ENCODE results near the gene GDF9.

Gene GDF9

DNA sequence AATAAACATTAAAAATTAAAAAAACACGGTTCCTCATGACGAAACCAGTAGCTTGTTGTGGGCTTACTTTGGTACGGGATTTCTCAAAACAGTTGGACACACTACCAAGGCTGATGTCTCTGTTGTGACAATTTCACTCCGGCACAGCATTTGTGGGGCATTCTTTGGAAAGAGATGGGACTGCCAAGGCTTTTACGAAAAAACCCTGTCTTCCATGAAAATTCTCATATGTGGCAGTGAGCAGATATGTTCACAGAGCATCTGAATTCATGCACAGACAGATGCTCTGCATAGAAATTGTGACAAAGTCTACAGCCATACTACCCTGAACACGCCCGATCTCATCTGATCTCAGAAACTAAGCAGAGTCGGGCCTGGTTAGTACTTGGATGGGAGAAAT is 18.0 kb downstream of the GDF9 start:
- Histone ChIP-seq H3K4me1 (ENCODE audit: control insufficient read depth, insufficient read depth, low read length) (no peaks in the 10 kb centered on the region), H3K9ac (ENCODE audit: low read length) (no peak overlapping the region), H3K4me3 (ENCODE audit: low read length) (no peak overlapping the region), H3K36me3 (ENCODE audit: control insufficient read depth, insufficient read depth, low read length) (no peaks in the 10 kb centered on the region), H3K27me3 (ENCODE audit: control insufficient read depth, insufficient read depth, low read length) (no peaks in the 10 kb centered on the region), H3K27ac (ENCODE audit: low read depth, low read length) (no peak overlapping the region)

DNA sequence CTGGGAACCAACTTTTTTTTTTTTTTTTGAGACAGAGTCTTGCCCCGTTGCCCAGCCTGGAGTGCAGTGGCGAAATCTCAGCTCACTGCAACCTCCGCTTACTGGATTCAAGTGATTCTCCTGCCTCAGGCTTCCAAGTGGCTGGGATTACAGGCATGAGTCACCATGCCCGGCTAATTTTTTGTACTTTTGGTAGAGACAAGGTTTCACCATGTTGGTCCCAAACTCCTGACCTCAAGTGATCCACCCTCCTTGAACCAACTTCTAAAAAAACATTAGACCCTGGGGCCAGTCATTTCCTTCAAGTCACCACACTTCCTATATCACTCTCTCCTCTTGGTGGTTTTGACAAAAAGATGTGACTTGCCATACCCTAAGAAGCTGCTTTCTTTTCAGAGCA is 25.0 kb downstream of the GDF9 start:
- Histone ChIP-seq H3K4me3 (ENCODE audit: low read length) (no peak overlapping the region), H3K27ac (ENCODE audit: low read depth, low read length) (no peak overlapping the region), H3K36me3 (ENCODE audit: control insufficient read depth, insufficient read depth, low read length) (no peaks in the 10 kb centered on the region), H3K4me1 (ENCODE audit: control insufficient read depth, insufficient read depth, low read length) (no peaks in the 10 kb centered on the region), H3K27me3 (ENCODE audit: control insufficient read depth, insufficient read depth, low read length) (no peaks in the 10 kb centered on the region), H3K9ac (ENCODE audit: low read length) (no peak overlapping the region)

DNA sequence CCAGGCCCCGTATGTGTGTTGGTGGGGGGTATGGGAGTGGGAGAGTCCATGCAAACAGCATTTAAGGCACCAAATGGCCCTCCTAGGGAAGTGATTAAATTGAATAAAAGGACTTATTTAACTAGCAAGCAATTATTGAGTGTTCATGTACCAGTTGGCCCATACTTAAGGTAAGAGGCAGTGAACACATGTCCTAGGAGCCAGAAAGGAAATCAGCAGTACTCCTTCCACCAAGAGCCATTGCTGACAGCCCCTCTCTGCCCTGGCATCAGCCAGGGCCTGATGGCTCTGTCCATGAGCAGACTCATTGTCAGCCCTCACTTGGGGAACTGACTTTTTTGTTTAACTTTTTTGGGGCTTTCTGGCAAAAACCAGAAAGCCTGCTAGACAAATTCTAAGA is 25.4 kb downstream of the GDF9 start:
- H3K4me3 ChIP-seq (ENCODE audit: low read length) = no peak overlapping the region
- H3K36me3 ChIP-seq (ENCODE audit: control insufficient read depth, insufficient read depth, low read length) = no peaks in the 10 kb centered on the region
- no peak overlapping the region for H3K9ac ChIP-seq (ENCODE audit: low read length)
- no peaks in the 10 kb centered on the region for H3K27me3 ChIP-seq (ENCODE audit: control insufficient read depth, insufficient read depth, low read length)
- H3K27ac ChIP-seq (ENCODE audit: low read depth, low read length) = no peak overlapping the region
- no peaks in the 10 kb centered on the region for H3K4me1 ChIP-seq (ENCODE audit: control insufficient read depth, insufficient read depth, low read length)

DNA sequence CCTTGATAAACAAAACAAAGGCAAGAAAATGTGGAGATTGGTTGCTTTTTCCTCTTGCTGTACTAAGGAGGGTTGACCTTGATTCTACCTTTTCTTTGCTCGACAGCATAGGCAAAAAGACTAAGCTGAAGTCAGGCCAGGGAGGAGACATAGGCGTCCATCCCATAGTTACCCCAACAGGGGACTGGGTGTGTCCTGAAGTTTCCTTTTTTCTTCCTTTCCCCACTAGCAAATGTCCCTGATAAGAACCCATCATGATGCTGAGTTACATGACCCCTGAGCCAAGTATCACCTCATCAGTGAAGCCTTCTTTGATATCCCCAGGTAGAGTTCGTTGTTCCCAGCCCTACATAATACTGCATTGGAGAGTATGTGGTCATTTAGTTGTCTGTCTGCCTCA is 26.0 kb downstream of the GDF9 start:
- Histone ChIP-seq H3K27me3 (ENCODE audit: control insufficient read depth, insufficient read depth, low read length) (no peaks in the 10 kb centered on the region), H3K36me3 (ENCODE audit: control insufficient read depth, insufficient read depth, low read length) (no peaks in the 10 kb centered on the region), H3K27ac (ENCODE audit: low read depth, low read length) (no peak overlapping the region), H3K9ac (ENCODE audit: low read length) (no peak overlapping the region), H3K4me3 (ENCODE audit: low read length) (no peak overlapping the region), H3K4me1 (ENCODE audit: control insufficient read depth, insufficient read depth, low read length) (no peaks in the 10 kb centered on the region)

DNA sequence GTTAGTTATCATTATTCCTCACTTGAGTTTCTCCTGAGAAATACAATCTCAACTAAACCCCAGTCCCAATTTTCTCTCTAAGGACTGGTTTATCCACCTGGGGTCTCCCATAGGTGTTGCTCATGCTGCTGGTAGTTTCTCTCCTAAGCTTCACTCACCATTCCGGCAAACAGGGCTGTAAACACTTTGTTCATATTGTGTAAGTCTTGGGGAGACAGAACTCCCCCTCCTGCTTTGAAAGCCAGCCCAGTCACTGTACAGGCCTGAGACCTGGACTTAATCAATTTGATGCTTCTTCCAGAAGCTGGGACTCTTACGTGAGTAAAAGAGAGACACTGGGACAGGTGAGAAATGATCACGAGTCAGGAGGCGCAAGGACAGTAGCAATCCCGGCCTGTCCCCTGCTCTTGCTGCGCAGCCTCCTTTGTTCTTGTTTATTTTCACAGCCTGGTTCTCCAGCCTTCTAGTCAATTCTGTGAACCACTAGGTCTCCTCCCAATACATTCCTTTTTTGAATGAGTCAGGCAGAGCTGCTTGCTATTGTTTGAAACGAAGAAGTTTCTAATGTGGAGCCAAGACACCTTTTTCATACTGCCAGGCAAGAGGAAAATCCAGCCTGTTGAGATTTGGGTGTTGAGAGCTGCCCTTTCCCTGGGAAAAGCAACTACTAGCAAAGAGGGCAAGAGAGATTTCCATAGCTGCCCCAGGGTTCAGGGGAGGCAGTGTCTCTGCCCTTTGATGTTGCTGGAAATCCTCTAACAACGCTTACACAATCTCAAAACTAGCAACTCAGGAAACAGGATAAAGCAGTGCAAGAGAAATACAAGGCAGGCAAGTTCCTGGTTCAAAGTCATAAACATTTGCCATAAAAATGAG is 26.6 kb downstream of the GDF9 start:
- Histone ChIP-seq H3K4me1 (ENCODE audit: control insufficient read depth, insufficient read depth, low read length) (no peaks in the 10 kb centered on the region), H3K36me3 (ENCODE audit: control insufficient read depth, insufficient read depth, low read length) (no peaks in the 10 kb centered on the region), H3K27ac (ENCODE audit: low read depth, low read length) (no peak overlapping the region), H3K27me3 (ENCODE audit: control insufficient read depth, insufficient read depth, low read length) (no peaks in the 10 kb centered on the region), H3K9ac (ENCODE audit: low read length) (no peak overlapping the region), H3K4me3 (ENCODE audit: low read length) (no peak overlapping the region)

DNA sequence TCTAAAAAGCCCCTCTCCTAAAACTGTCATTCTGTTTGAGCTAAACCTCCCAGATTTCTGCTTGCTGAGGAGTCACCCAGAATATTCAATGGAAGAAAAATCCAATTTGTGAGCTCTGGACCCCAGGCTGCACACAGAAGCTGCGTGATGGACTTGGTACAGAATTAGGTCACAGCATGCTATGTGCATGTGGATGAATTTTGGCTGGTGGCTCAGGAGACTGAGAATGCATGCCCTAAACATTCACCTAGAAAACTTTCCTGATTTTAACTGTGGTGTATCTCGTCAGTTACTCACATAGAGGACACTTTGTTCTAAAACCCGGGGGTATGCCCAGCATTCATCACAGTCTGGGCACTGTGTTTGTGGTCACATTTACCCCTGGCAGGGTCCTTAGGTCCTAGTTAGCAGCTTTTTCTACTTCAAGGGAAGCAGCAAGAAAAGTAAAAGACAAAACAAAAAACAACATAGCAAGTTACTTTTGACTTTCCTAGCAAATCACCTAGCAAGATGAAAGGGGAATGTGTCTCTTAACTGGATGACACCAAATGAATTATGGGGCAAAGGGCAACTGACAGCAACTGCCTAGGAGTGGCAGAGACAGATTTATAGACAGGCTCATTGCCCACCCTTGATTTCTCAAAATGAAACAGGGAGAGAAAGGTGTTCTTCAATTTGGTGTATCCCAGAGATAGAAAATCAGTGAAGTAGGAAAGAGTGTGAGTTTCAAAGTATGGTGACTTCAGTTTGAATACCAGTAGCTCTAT is 27.6 kb downstream of the GDF9 start:
- no peak overlapping the region for H3K9ac ChIP-seq (ENCODE audit: low read length)
- H3K27me3 ChIP-seq (ENCODE audit: control insufficient read depth, insufficient read depth, low read length) = no peaks in the 10 kb centered on the region
- H3K4me1 ChIP-seq (ENCODE audit: control insufficient read depth, insufficient read depth, low read length) = no peaks in the 10 kb centered on the region
- no peak overlapping the region for H3K4me3 ChIP-seq (ENCODE audit: low read length)
- no peaks in the 10 kb centered on the region for H3K36me3 ChIP-seq (ENCODE audit: control insufficient read depth, insufficient read depth, low read length)
- no peak overlapping the region for H3K27ac ChIP-seq (ENCODE audit: low read depth, low read length)

DNA sequence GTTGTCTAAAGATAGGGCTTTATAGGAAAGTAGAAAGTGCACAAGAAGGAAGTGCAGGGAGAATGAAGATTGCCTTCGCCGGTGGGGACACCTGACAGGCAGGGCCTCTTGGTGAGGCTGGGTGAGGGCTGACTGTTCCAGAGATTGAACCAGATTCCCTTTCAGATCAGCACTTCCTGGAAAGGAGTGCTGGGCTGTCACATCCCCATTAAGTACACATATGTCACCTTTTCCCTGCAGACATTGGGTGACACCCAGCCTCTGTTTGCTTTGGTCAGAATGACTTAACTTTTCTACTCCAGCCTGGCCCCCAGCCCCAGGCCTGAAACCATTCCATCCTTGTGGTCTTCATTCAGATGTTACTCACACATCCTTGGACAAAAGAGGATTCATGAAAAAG is 28.4 kb downstream of the GDF9 start:
- no peaks in the 10 kb centered on the region for H3K36me3 ChIP-seq (ENCODE audit: control insufficient read depth, insufficient read depth, low read length)
- no peak overlapping the region for H3K27ac ChIP-seq (ENCODE audit: low read depth, low read length)
- H3K4me3 ChIP-seq (ENCODE audit: low read length) = no peak overlapping the region
- no peaks in the 10 kb centered on the region for H3K4me1 ChIP-seq (ENCODE audit: control insufficient read depth, insufficient read depth, low read length)
- no peaks in the 10 kb centered on the region for H3K27me3 ChIP-seq (ENCODE audit: control insufficient read depth, insufficient read depth, low read length)
- no peak overlapping the region for H3K9ac ChIP-seq (ENCODE audit: low read length)

DNA sequence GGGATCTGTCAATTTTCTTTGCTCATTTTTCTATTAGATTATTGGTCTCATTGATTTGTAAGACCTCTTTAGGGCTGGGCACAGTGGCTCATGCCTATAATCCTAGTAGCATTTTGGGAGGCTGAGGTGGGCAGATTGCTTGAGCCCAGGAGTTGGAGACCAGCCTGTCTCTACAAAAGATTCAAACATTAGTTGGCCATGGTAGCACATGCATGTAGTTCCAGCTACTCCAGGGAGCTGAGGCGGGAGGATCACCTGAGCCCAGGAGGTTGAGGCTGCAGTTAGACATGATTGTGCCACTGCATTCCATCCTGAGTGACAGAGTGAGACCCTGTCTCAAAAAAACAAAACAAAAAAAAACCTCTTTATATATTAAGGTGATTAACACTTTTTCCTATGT is 29.4 kb downstream of the GDF9 start:
- H3K36me3 ChIP-seq (ENCODE audit: control insufficient read depth, insufficient read depth, low read length) = no peaks in the 10 kb centered on the region
- no peak overlapping the region for H3K9ac ChIP-seq (ENCODE audit: low read length)
- H3K27ac ChIP-seq (ENCODE audit: low read depth, low read length) = no peak overlapping the region
- no peaks in the 10 kb centered on the region for H3K4me1 ChIP-seq (ENCODE audit: control insufficient read depth, insufficient read depth, low read length)
- H3K4me3 ChIP-seq (ENCODE audit: low read length) = no peak overlapping the region
- no peaks in the 10 kb centered on the region for H3K27me3 ChIP-seq (ENCODE audit: control insufficient read depth, insufficient read depth, low read length)

DNA sequence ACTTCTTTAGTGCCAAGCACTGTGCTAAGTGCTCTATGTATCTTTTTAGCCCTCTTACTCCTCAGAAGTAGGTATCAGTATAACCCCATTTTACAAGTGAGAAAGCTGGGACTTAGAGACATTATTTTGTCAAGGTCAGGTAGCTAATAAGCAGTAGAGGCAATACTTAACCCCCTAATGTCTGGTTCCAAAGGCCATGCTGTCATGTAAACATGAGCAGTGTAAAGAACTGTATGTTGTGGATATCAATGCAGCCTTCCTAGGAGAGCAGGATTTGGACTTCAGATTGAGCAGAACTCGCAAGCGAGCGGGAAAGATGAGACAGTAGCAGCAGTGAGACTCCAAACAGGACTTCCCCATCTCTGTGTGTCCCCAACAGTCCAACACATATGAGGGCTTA is 32.2 kb downstream of the GDF9 start:
- no peaks in the 10 kb centered on the region for H3K36me3 ChIP-seq (ENCODE audit: control insufficient read depth, insufficient read depth, low read length)
- no peak overlapping the region for H3K27ac ChIP-seq (ENCODE audit: low read depth, low read length)
- H3K9ac ChIP-seq (ENCODE audit: low read length) = no peak overlapping the region
- no peaks in the 10 kb centered on the region for H3K27me3 ChIP-seq (ENCODE audit: control insufficient read depth, insufficient read depth, low read length)
- H3K4me3 ChIP-seq (ENCODE audit: low read length) = no peak overlapping the region
- no peaks in the 10 kb centered on the region for H3K4me1 ChIP-seq (ENCODE audit: control insufficient read depth, insufficient read depth, low read length)

DNA sequence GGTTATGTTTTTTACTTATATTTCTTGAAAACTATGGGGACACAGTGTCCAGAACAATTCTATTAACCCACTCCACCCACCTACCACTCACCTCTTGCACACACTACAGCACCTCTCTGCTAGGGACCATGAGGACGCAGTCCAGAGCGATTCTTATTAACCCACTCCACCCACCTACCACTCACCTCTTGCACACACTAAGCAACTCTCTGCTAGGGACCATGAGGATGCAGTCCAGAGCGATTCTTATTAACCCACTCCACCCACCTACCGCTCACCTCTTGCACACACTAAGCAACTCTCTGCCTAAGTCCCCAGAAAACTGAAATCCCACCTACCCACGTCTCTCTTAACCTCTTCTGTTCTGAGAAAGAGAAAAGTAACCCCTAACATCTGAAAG is 33.7 kb downstream of the GDF9 start:
- Histone ChIP-seq H3K9ac (ENCODE audit: low read length) (no peak overlapping the region), H3K27ac (ENCODE audit: low read depth, low read length) (no peak overlapping the region), H3K36me3 (ENCODE audit: control insufficient read depth, insufficient read depth, low read length) (no peaks in the 10 kb centered on the region), H3K4me3 (ENCODE audit: low read length) (no peak overlapping the region), H3K27me3 (ENCODE audit: control insufficient read depth, insufficient read depth, low read length) (no peaks in the 10 kb centered on the region), H3K4me1 (ENCODE audit: control insufficient read depth, insufficient read depth, low read length) (no peaks in the 10 kb centered on the region)

DNA sequence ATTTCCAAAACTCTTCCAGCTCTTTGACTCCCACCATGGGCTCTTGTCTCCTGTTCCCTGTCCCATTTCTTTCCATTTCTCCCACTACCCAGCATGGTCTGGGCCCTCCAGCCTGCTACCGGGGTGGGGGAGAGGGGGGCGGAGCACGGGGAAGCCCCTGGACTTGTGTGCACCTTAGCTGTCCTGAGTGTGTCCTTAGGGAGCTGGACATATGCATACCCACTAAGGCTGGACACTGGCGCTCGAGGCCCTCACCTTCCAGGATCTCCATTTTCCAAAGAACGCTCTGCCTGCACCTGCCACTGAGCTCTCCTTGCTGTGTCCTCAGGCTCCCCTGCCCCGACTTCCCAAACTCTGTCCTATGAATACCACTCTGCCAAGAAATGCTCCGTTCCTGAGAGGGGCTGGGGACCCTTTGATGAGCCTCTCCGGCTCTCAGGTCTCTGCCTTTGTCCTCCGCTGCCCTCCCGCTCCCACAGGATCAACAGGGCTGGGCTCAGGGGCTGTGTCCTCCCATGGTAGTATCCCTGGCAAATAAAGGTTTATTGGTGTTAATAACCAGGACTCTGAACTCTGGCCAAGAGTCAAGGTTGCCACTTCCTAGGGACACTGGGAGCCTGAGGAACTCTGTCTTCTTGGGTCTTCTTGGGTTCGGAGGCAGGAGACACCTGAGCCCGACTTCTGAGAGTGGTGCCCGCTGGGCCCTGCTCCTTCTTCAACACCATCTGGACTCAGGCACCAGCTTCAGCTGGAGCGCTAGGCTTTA is 35.0 kb downstream of the GDF9 start:
- H3K36me3 ChIP-seq (ENCODE audit: control insufficient read depth, insufficient read depth, low read length) = no peaks in the 10 kb centered on the region
- peak overlapping the region; percentile 52 for H3K9ac ChIP-seq (ENCODE audit: low read length)
- peak overlapping the region; percentile 55 for H3K27ac ChIP-seq (ENCODE audit: low read depth, low read length)
- no peaks in the 10 kb centered on the region for H3K27me3 ChIP-seq (ENCODE audit: control insufficient read depth, insufficient read depth, low read length)
- H3K4me3 ChIP-seq (ENCODE audit: low read length) = peak overlapping the region; percentile 83
- H3K4me1 ChIP-seq (ENCODE audit: control insufficient read depth, insufficient read depth, low read length) = no peaks in the 10 kb centered on the region

DNA sequence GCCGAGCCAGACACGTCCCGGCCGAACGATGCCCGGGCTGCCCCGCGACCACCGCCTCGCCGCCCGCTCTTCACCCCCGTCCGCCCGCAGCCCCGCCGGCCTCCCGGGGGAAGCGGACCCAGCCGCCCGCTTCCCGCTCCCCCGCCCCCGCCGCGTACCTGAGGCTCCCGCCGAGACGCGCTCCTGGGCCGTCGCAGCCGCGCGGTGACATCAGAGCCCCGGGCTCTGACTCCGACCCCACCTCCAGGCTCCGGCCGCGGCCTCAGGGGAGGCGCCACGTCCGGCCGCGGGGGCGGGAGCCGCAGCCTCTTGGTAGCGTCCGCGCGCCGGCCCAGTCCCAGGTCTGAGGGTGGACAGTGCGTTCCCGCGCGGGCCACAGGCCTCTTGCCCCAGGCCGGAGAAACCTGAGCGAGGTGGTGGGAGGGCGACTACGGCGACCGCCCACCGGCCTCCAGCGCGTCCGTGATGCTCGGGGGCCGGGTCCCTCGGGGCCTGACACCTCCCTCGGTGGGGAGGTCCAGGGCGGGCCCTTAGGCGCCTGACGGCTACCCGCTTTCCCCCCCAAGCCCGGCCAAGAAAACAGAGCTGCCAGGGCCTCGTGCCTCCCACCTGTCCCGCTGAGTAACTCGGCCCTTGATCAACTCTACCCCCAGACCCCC is 35.7 kb downstream of the GDF9 start, which contains the start of gene SHROOM1:
Gene SHROOM1, minus strand, starts transcription at position 212 of the 659 bp plus-strand sequence. CDS start 4,507 bp downstream, outside the sequence.
- Histone ChIP-seq H3K27me3 (ENCODE audit: control insufficient read depth, insufficient read depth, low read length) (no peaks in the 10 kb centered on the region), H3K27ac (ENCODE audit: low read depth, low read length) (peak within 1 kb of the TSS; percentile 55), H3K4me1 (ENCODE audit: control insufficient read depth, insufficient read depth, low read length) (no peaks in the 10 kb centered on the region), H3K36me3 (ENCODE audit: control insufficient read depth, insufficient read depth, low read length) (no peaks in the 10 kb centered on the region), H3K9ac (ENCODE audit: low read length) (peak within 1 kb of the TSS; percentile 52), H3K4me3 (ENCODE audit: low read length) (peak within 1 kb of the TSS; percentile 83)

Data from rectal smooth muscle tissue (tissue), 1 donor.